Right lobe of liver (tissue), 4 donors: Measurements from ENCODE around the gene GDPGP1.

Experiments used
- POLR2A ChIP-seq: fragments of 450-650 bp; IDR thresholded peaks from one replicate; pipeline ENCODE4 v1.6.1; 2017; ENCODE audit warnings: antibody characterized with exemption, mild to moderate bottlenecking
- TF ChIP-seq, protein P1 (sequence below), 4 donors: fragments of 200-600 bp in 3 of 4; fragments of 450-650 bp in 1 of 4; IDR thresholded peaks; one replicate each; pipeline versions ENCODE4 v1.5.1 to v1.8.0; 2016 to 2022; ENCODE audit warnings: antibody characterized with exemption in 4 of 4, mild to moderate bottlenecking in 2 of 4
- donor health status: DM: no; HTN: no; CAD: no.
- donor health status: DM: no; HTN: no; CAD: no.
- donor health status: DM: no; HTN: yes; CAD: no.

DNA sequence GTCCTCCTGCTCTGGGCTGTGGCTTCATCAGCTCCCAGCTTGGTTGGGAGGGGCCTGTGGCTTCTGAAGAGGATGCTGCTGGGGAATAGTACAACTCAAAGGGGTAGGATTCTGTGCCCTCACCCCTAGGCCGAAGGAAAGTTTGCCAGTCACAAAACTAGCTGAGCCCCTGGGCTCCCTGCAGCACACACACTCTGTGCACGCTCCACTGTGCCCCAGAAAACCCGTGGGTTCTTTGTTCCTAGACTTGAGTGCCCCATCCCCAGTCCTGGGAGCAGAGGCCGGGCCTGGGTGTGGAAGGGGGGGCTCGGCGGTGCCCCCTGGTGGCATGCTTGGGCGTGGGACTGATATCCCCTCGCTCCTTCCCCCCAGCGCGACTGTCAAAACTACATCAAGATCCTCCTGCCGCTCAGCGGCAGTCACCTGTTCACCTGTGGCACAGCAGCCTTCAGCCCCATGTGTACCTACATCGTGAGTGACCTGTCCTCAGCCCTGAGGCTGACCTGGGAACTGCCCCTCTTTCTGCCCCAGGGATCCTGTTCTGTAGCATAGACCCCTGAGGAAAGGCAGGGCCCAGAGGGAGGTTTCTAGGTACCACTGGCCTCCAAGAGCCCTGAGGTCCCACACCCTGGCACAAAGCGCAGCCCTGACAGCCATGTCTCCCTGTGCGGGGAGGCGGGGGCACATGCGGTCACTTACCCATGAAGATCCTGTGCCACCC lies 14.4 kb upstream of the GDPGP1 start:
- TF ChIP-seq, protein P1, sequence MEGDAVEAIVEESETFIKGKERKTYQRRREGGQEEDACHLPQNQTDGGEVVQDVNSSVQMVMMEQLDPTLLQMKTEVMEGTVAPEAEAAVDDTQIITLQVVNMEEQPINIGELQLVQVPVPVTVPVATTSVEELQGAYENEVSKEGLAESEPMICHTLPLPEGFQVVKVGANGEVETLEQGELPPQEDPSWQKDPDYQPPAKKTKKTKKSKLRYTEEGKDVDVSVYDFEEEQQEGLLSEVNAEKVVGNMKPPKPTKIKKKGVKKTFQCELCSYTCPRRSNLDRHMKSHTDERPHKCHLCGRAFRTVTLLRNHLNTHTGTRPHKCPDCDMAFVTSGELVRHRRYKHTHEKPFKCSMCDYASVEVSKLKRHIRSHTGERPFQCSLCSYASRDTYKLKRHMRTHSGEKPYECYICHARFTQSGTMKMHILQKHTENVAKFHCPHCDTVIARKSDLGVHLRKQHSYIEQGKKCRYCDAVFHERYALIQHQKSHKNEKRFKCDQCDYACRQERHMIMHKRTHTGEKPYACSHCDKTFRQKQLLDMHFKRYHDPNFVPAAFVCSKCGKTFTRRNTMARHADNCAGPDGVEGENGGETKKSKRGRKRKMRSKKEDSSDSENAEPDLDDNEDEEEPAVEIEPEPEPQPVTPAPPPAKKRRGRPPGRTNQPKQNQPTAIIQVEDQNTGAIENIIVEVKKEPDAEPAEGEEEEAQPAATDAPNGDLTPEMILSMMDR (IDR thresholded peaks at IDR 0.05) = peak; percentile 51 to 63 (median 57)
- no peak for TF ChIP-seq POLR2A
